Retinal pigment epithelial cell (primary cell): ENCODE measurements around the gene DVL1.

Experiments
- DNase-seq: peaks from one replicate; pipeline ENCODE4 v3.0.0-alpha.2; 2010; ENCODE audit warnings: low read depth
- H3K4me3 ChIP-seq: 2 replicates; pipeline ENCODE4 v1.5.1; 2011; ENCODE audit warnings: mild to moderate bottlenecking, low read length, control low read depth, moderate library complexity
- CTCF ChIP-seq: conservative IDR thresholded peaks from 2 replicates; pipeline ENCODE4 v1.5.1; 2011; ENCODE audit warnings: low read depth, low read length, control low read depth, inconsistent platforms

DVL1 gene

DNA sequence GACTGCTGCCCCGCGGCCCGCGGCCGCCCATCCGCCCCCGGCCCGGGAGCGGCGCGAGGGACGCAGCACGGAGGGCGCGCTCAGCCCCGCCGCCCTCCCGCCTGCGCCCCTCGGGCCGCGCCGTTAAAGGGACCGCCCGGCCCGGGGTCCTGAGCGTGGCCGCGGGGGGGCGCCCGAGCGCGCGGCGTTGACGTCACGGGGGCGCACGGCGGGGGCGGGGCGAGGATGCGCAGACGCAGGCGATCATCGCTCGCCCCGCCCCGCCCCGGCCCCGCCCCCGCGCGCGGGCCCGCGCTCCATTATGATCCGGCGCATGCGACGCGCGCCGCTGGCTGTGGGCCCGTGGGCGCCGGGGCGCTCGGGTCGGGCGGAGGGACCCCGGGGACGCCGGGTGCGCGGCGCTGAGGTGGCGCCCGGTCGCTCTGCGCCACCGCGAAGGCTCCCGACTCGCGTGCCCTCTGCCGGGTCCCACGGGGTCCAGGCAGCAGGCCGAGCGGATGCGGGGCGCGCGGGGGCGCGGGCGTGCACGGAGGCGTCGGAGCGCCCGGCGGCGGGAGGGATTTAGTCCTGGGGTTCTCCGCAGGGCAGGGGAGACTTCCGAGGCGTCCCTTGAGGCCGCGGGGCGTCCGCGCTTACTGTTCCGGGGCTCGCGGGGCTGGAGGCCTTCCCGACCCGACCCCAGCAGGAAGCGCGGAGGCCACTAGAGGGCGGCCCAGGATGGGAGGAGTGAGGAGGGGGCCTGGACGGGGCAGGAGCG, at the start of gene DVL1:
Gene DVL1 (minus strand): TSS at position 163 of the 757 bp plus-strand sequence. CDS start 353 bp downstream, outside the sequence.
- H3K4me3 ChIP-seq, result peak within 1 kb of the TSS; percentile 71
- DNase-seq, result no peak
- TF ChIP-seq CTCF, result peak; percentile 48

DNA sequence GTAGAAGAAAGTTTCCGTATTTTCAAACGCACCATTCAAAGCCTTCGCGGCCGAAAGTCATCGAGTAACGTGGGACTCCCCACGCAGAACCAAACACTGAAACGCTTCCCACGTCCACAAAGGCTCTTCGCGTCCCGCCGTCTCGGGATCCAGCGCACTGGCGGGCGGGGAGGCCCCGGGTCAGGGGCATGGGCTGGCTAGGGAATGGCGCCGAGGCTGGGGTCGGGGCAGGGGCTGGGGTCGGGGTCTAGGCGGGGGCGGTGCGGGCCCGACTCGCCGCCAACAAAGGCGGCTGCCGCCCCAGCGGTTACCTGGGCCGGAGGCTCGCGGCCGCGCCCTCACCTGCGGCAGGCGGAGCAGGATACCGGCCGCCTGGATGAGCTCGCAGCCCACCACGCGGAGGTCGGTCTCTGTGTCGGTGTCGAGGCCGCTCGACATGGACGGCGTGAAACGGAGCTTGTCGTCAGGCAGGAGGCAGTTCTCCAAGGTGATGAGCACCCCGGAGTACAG, 49.5 kb upstream of the DVL1 start:
- DNase-seq, result no peak
- peak overlapping the region; percentile 91 for H3K4me3 ChIP-seq
- TF ChIP-seq CTCF, result no peak

DNA sequence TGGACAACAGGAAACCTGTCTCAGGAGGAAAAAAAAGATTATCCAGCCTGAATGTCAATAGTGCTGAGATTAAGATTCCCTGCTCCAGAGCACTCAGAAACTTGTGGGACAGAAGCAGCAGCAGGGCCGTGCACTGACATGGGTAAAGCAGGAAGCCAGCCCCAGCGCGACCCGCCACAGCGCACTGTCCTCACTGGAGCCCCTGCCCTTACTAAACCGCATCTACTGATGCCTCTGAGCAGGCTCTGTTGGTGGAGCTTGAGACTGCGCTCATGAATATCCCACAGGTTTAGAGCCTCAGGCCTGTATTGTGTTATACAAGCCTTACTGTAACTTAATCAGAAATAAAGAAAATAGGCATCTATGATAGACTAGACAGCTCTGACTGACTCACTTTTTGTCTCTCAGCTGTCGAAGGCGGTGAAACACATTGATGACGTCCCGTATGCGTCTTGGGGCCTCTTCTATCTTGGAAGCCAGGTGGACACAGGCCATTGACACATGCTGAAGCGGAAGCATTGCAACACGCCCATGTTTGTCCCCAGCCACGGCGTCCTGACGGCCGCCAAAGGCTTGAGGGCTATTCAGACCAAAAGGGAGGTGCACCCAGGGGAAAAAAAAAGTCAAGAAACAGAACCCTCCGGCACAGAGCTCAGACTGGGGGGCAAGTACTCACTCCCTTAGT, 48.8 kb upstream of the DVL1 start:
- no peak for TF ChIP-seq CTCF
- DNase-seq, result no peak
- peak overlapping the region; percentile 91 for H3K4me3 ChIP-seq

DNA sequence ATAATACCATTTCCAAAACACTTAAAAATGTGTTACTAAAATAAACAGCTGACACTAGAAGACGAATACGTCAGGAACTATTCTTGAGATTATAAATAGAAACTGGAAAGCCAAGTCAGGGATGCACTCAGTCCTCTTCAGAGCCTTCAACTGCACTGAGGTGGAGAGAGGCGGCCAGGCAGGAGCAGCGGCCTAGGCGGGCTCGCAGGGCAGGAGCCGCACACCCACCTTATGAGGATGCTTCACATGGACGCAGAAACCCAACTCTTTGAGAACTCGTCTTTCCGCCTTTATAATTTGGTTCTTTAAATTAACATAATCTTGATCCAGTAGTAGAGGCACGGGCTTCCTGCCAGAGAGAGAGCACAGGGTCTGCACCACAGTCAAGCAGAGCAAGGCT, 45.9 kb upstream of the DVL1 start:
- no peak overlapping the region for H3K4me3 ChIP-seq
- no peak for TF ChIP-seq CTCF

GRCh38 chr1:1394116-1394515, 44.9 kb upstream of the DVL1 start:
- H3K4me3 ChIP-seq, result no peak overlapping the region
- no peak for TF ChIP-seq CTCF
- no peak for DNase-seq

More for the DNA sequence above, 45.9 kb upstream of the DVL1 start:
- no peak for DNase-seq

GRCh38 chr1:1393428-1393827, 44.2 kb upstream of the DVL1 start:
- TF ChIP-seq CTCF, result no peak
- no peak overlapping the region for H3K4me3 ChIP-seq
- DNase-seq, result no peak

- no peak overlapping the region for H3K4me3 ChIP-seq
- DNase-seq, result no peak
- no peak for TF ChIP-seq CTCF
These were observed 43.8 kb upstream of the DVL1 start for GRCh38 chr1:1393014-1393413.
